CD1c-positive myeloid dendritic cell (primary cell): ENCODE measurements around the gene SLC6A6.
A peak's percentile ranks its signal among the peaks of the same experiment; 100 is the strongest.

ENCODE experiments used
- DNase-seq: peaks from one replicate; pipeline ENCODE4 v3.0.0-alpha.2; 2016; ENCODE audit errors: extremely low spot score

Gene SLC6A6

DNA sequence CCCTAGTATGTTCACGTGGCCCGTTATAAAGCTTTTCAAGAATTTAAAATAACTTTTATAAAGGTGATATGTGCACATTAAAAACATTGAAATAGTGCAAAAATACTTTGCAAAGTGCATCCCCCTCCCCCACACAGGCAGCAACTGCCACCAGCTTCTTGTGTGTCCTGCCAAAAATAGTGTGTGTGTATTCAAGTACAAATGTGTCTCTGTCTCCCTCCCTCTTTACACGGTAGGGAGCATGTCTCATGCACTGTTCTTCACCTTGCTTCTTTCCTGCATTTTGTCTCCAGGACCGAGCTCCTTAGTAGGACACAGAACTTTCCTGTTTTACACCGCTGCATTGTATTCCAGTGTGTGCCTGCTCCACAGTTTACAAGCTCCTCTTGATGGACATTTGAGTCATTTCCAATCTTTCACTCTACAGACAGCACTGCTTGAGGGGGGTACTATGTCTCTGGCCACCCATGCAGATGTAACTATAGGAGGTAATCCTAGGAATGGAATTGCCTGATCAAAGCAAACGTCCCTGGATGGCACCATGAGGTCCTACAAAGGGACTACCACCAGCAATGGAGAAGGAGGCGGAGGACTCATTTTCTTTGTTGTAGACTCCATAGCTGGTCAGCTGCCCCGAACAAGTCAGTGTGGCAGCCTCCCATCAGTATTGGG is 52.4 kb downstream of the SLC6A6 start:
- no peak for DNase-seq

DNA sequence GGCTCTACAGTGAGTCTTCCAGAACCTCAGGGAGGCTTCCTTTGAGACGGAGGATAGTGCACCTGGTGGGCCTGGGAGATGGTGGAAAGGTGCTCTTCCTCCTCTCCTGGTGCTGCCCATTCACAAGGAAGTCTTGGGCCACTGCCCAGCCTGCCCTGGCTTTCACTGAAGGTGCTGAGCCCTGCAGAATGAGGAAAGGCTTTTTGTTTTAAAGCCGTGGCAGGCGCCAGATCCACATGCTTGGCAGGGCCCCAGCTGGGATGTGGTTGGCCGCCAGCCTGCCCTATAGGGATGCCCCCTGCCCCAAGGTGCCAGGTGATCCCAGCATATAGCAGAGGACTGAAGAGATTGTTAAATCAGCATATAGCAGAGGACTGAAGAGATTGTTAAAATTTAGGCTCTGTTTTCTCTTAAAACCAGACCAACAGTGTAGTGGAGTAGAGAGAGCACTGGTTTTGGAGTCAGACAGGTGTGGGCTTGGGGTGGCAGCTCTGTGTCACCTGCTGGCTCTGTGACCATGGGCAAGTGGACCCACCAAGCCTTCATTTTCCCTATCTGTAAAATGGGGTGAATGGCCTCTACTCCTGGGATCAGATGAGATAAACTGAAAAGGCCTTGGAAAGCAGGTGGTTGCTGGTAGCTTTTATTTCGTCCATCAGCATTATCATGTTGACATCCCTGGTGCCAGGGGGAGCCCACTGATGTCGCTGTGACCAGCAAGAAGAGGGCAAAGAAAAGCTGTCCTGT is 53.3 kb downstream of the SLC6A6 start:
- no peak for DNase-seq

- DNase-seq = no peak
Measured at GRCh38 chr3:14456794-14457193, 54.4 kb downstream of the SLC6A6 start.

GRCh38 chr3:14457481-14457880 is 55.1 kb downstream of the SLC6A6 start:
- DNase-seq = no peak

DNA sequence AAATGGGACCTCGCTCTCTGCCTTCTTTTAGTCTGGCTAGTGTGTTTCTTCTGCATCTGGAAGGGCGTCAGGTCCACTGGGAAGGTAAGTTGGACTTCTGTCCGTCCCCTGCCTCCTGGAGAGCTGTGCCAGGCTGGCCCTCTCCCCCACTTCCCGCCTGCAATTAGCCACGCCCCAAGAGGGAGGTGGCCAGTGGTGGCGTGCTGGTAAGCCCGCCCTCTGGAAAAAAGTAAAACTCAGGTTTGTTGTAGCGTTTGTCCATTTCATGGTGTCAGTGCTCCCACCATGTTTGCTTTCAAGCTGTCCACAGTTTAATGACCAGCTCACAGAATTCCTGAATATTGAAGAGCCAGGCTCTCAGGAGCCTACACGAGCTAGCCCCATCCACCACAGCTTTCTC is 55.6 kb downstream of the SLC6A6 start:
- no peak for DNase-seq

DNA sequence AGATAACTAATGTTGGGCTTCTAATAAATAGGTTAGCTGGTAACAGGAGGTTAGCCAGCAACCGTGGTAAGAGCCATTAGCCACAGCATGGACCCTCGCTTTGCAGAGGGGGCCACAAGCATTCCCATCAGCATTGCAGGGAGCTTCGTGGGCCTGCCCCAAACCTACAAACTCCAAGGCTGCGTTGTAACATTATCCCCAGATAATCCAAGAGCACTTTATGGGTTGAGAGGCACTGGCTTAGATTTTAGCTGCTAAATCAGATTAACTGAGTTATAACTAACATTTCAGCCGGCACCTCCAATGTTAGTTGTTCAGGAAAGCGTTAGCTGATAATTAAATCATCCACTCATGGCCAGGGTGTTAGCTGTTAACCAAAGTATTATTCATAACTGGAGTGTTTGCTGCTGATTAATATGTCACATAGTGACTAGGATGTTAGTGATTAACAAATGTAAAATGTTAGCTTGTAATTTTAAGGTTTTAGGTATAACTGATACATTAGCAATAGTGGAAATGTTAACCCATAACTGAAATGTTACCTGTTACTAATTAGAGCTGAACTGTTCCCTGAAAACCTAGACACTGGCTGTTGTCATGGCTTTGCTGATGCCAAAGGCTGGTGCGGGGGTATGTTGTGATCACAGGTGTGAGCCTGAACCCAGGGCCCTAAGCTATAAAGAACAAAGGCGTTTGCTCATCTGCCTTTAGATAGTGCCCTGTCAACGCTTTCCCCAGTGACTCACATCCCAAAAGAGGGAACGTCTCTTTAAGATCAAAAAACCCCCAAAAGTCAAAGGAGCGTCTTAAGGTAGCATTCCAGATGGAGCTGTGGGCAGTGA is 56.2 kb downstream of the SLC6A6 start:
- no peak for DNase-seq

DNA sequence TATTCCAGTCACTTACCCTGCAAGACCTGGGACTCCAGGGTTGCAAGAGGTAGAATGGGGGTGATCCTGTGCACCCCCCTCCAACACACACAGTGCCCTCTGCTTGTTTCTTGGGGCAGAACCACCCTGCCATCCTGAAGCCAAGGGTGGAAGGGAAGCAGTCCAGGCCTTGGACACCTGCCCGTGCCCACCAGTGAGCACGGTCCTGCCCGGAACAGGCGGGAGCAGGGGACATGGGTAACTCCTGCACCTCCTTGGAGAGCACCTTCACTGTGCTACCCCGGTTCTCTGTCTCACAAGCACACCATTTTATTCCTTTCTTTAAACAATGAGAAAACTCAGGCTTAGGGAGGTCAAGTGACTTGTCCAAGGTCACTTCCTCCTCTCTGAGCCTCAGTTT is 57.0 kb downstream of the SLC6A6 start:
- no peak for DNase-seq

DNA sequence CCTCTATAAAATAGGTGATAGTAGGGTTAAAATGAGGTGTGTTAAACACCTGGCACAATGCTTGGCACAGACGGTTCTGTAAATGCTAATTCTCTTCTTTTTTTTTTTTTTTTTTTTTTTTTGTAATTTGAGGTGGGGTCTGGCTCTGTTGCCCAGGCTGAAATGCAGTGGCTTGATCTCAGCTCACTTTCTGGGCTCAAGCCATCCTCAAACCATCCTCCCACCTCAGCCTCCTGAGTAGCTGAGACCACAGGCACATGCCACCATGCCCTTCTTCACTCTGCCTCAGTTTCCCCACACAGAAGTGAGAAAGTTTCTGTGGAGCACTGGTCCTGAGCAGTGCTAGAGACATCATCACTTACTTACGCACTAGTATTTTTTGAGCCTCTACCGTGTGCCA is 57.4 kb downstream of the SLC6A6 start:
- no peak for DNase-seq

DNA sequence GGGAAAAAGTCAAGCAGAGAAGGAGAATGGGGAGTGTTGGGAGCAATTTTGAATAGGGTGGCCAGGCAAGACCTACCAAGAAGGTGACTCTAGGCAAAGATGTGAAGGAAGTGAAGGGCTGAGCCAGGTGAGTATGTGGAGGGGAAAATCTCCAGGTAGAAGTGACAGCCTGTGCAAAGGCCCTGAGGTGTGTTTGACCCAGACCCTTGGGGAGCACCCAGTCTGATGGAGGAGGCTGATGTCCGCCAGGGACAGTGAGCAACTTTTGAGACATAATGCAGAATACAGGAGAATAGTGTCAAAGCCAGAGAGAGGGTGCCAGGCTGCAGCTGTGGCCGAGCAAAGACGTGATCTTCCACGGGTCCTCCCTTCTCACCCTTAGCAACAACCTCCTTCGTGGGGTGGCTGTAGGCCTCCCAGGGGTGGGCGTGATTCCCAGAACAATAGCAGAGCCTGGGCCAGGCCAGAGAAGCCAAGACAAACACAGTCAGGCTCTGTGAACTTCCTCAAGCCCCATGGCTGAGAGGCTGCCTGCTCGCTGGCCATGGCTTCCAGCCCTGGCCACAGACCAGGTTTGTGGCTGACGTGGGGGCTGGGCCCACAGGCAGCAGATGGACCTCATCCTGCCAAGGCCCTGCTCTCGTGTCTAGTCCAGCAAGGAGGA is 58.1 kb downstream of the SLC6A6 start:
- DNase-seq = no peak

DNA sequence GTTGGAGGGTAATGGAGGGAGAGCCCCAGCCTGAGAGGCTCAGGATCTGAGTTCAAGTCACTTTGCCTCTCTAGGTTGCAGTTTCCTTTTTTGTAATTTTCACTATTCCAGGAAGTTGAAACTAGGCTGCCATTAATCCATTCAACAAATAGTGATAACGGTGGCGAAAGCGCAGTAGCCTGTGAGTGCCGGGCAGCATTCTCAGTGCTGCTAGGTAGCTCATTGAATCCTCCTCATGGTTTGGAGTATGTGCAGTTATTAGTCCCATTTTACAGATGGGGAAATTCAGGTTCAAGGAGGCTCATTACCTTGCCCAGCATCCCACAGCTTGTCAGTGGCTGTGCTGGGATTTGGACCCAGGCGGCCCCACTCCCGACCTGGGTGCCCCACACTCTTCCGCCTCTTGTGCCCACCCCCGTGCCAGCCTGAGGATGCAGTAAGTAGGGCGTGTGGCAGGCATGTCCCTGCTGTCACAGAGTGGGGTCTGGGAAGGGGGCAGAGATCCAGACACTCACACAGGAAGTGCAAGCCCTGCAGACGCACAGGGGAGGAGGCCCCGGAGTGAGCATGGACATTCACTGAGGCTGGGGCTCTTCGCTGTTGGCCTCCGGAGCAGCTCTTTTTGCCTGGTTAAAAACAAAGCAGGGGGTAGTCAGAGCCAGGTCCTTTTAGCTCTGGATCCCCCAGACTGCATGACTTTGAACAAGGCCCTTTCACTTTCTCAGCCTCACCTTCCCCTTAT is 58.8 kb downstream of the SLC6A6 start:
- DNase-seq = no peak

- DNase-seq = no peak
Measured at GRCh38 chr3:14461748-14462324, 59.4 kb downstream of the SLC6A6 start.

DNA sequence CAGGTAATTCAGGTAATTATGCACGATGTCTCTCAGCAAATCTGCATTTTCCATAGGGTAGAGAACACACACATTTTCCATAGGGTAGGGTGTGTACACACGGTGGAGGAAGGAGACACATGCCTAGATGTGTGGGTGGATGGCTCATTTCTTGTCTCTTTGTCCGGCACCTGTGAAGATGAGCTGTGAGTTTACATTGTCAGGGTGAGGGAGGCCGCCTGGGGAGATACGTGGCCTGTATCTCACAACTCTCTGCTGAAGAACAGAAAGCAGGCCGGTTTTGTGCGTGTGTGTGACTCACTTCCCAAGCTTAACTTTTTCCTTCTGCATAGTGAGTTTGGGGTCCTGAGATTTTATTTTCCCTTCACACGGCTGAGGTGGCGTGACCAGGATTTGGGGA is 60.3 kb downstream of the SLC6A6 start:
- DNase-seq = no peak

DNA sequence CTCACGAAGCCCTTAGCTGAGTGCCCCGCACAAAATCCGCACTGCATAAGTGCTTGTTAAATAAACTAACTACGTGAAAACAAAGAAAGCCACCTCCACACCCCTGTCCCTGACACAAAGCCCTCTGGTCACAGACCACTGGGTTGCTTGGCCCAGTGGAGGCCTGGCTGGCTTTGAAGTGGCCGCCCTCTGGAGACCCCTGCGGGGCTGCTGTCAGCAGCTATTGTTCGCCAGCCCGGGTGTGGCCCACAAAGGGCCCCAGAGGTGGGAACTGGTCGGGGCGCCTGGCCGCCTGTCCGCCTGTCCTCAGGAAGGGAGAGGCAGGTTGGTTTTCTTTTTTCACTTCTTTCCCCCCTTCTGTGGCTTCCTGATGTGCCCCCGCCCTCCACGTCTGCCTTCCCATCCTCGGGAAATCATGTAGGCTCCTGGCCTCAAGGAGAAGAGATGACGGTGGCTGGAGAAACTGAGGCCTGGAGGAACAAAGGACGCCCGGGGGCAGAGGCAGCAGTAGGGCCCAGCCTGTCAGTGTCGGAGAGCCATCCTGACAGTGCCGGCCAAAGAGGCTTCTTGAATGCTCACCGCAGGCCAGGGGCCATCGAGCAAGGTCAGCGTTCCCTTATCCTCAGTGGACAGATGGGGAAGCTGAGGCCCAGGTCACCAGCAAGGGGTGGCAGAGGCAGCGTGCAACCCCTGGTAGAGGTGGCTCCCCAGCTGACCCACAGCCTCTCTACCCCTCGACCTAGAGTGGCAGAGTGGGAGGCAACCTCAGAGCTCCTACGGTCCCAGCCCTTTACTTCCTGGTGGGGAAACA is 61.1 kb downstream of the SLC6A6 start:
- no peak for DNase-seq

DNA sequence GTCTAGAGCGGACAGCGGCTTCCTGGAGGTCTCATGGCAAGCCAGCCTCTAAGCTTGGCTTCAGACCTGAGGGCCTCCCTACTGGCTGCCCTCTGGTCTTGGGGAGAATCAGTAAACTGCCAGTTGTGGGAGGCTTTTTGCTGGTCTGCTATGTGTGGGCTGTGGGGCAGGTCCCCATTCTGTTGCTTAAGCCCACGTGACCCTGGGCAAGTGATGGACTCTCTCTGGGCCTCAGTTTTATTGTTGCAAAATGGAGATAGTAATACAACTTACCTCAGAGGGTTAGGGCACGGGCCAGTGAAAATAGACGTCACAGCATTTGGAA is 61.7 kb downstream of the SLC6A6 start:
- DNase-seq = no peak

- no peak for DNase-seq
Measured at GRCh38 chr3:14464521-14464920, 62.1 kb downstream of the SLC6A6 start.

DNA sequence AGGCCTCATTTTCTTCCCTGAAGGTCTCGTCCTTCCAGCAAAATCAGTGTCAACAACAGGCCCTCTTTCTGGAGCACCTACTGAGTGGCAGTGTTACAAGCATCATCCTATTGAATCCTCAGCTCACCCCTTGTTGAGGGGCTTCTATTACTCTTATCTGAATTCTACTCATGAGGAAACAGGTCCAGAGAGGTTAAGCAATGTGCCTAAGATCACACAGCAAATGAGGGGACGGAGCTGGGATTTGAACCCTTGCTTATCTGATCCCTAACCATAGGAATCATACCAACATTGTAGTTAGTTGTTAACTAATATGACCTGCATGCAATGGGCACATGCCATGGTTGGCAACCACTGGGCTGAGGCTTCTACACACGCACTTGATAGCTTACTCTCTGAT is 63.0 kb downstream of the SLC6A6 start:
- no peak for DNase-seq

DNA sequence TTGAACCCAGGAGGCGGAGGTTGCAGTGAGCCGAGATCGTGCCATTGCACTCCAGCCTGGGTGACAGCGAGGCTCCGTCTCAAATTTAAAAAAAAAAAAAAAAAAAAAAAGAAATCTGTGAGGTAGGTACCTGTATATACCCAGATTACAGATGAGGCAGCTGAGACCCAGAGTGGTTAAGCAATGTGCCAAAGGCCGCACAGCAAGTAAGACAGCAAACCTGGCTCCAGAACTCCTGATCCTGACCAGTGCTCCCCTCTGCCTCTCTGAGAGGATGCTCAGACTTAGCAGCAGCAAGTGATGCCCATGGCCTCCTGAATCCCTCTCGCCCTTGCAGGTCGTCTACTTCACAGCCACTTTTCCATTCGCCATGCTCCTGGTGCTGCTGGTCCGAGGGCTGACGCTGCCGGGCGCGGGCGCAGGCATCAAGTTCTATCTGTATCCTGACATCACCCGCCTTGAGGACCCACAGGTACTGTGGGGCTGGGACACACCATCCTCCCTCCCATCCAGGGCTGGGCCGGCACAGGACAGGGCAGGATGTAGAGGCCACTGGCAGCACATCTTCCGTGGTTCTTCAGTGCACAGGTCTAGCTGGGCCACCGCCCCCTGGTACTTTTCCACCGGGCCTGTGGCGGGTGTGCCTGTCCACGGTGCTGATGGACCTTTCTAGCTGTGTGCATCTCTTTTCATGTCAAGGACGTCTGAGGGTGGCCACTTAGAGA is 63.9 kb downstream of the SLC6A6 start:
- no peak for DNase-seq

- peak; percentile 31 for DNase-seq
Measured at GRCh38 chr3:14467814-14468620, 65.6 kb downstream of the SLC6A6 start.

GRCh38 chr3:14468621-14468981 is 66.2 kb downstream of the SLC6A6 start:
- no peak for DNase-seq
